Hepatocyte (in vitro differentiated cells): ENCODE results near the gene SEL1L2. TPM values are rescaled to one million over a fixed set of nuclear protein-coding genes. Genes with fewer than 3 reads are reported as not detected.

ENCODE experiments used
- DNase-seq: peaks from one replicate; pipeline ENCODE4 v3.0.0-alpha.2; 2016; ENCODE audit warnings: low spot score
- H2AFZ ChIP-seq: fragments of 200-600 bp; sonication (generic); 2 replicates; pipeline ENCODE4 v1.6.0; 2016; ENCODE audit warnings: antibody characterized with exemption, mild to moderate bottlenecking
- H3K27ac ChIP-seq: fragments of 200-600 bp; sonication (generic); 2 replicates; pipeline ENCODE4 v1.5.1; 2016; ENCODE audit warnings: mild to moderate bottlenecking
- H3K27me3 ChIP-seq: fragments of 200-600 bp; sonication (generic); 2 replicates; pipeline ENCODE4 v1.6.1; 2016
- H3K36me3 ChIP-seq: fragments of 200-600 bp; sonication (generic); replicated peaks from 2 replicates; pipeline ENCODE4 v1.5.1; 2016; ENCODE audit warnings: low read depth; ENCODE audit not compliant: insufficient read depth
- H3K4me1 ChIP-seq: fragments of 200-600 bp; sonication (generic); 2 replicates; pipeline ENCODE4 v1.5.1; 2016; ENCODE audit warnings: mild to moderate bottlenecking, moderate library complexity; ENCODE audit not compliant: insufficient read depth
- H3K4me2 ChIP-seq: fragments of 200-600 bp; sonication (generic); 2 replicates; pipeline ENCODE4 v1.6.0; 2016
- H3K4me3 ChIP-seq: fragments of 200-600 bp; sonication (generic); 2 replicates; pipeline ENCODE4 v1.5.1; 2016; ENCODE audit warnings: mild to moderate bottlenecking
- H3K79me2 ChIP-seq: fragments of 200-600 bp; sonication (generic); 2 replicates; pipeline ENCODE4 v1.6.0; 2017; ENCODE audit warnings: mild to moderate bottlenecking
- H3K9me2 ChIP-seq: fragments of 200-600 bp; sonication (generic); replicated peaks from 2 replicates; pipeline ENCODE4 v1.6.0; 2017; ENCODE audit warnings: mild to moderate bottlenecking; ENCODE audit not compliant: insufficient read depth
- H3K9me3 ChIP-seq: fragments of 200-600 bp; sonication (generic); 2 replicates; pipeline ENCODE4 v1.5.1; 2016; ENCODE audit warnings: low read depth, mild to moderate bottlenecking
- H4K20me1 ChIP-seq: fragments of 200-600 bp; sonication (generic); 2 replicates; pipeline ENCODE4 v1.6.0; 2016; ENCODE audit warnings: mild to moderate bottlenecking; ENCODE audit not compliant: insufficient read depth, poor library complexity, severe bottlenecking
- CTCF ChIP-seq: fragments of 200-600 bp; sonication (generic); IDR thresholded peaks from 2 replicates; pipeline ENCODE4 v1.5.1; 2016; ENCODE audit warnings: antibody characterized with exemption, mild to moderate bottlenecking; ENCODE audit not compliant: poor library complexity
- EZH2 ChIP-seq: fragments of 200-600 bp; sonication (generic); IDR thresholded peaks from 2 replicates; pipeline ENCODE4 v1.6.1; 2016; ENCODE audit warnings: antibody characterized with exemption, mild to moderate bottlenecking, borderline replicate concordance
- EZH2phosphoT487 ChIP-seq: fragments of 200-600 bp; sonication (generic); IDR thresholded peaks from one replicate; pipeline ENCODE4 v1.6.1; 2018; ENCODE audit warnings: antibody characterized with exemption, mild to moderate bottlenecking, low read depth, moderate library complexity; ENCODE audit not compliant: unreplicated experiment, severe bottlenecking
- WGBS: methylation state at CpG from one replicate; pipeline ENCODE4 v1.1.6; 2016; ENCODE audit warnings: low lambda C conversion rate; ENCODE audit errors: missing lambda C conversion rate; 5-methylcytosine and 5-hydroxymethylcytosine counted together
- polyA plus RNA-seq: library from polyadenylated mRNA; unstranded; fragments of >200 nt; fragmentation: Nextera tagmentation; extraction: Ambion mirVana; gene quantifications from 2 replicates; pipeline ENCODE4 v1.2.1, GENCODE V29; 2016
- total RNA-seq: library from RNA; depleted of rRNA; stranded (reverse); fragments of >200 nt; gene quantifications from 2 replicates; pipeline ENCODE4 v1.2.3, GENCODE V29; 2014

The SEL1L2 gene
- total and polyA plus RNA-seq, 2 experiments from 2014 or later = not detected

GRCh38 chr20:13873831-13874230 is 116.6 kb downstream of the SEL1L2 start:
- Histone ChIP-seq H3K9me2 (no peaks in the 10 kb centered on the region), H3K4me3 (no peak overlapping the region), H3K9me3 (no peaks in the 10 kb centered on the region), H2AFZ (no peak overlapping the region), H4K20me1 (no peaks in the 10 kb centered on the region), H3K4me1 (peaks cover 6% of the 10 kb centered on the region), H3K36me3 (no peaks in the 10 kb centered on the region), H3K79me2 (no peaks in the 10 kb centered on the region), H3K4me2 (no peak overlapping the region), H3K27me3 (no peaks in the 10 kb centered on the region), H3K27ac (no peak overlapping the region)
- TF ChIP-seq EZH2phosphoT487 (no peak), EZH2 (no peak), CTCF (no peak)
- WGBS = 53% methylated on average over 5 of the region's 5 CpGs
- no peak for DNase-seq

GRCh38 chr20:13870170-13870748 is 120.2 kb downstream of the SEL1L2 start:
- no peak overlapping the region for H3K27ac ChIP-seq
- H3K27me3 ChIP-seq = no peaks in the 10 kb centered on the region
- no peaks in the 10 kb centered on the region for H3K79me2 ChIP-seq
- peaks cover 7% of the 10 kb centered on the region for H3K4me1 ChIP-seq
- H3K9me3 ChIP-seq = no peaks in the 10 kb centered on the region
- TF ChIP-seq CTCF (no peak), EZH2phosphoT487 (no peak), EZH2 (no peak)
- H3K36me3 ChIP-seq = no peaks in the 10 kb centered on the region
- WGBS = 84% methylated on average over 4 of the region's 4 CpGs
- H4K20me1 ChIP-seq = no peaks in the 10 kb centered on the region
- DNase-seq = no peak
- H3K9me2 ChIP-seq = no peaks in the 10 kb centered on the region
- H3K4me2 ChIP-seq = no peak overlapping the region
- H2AFZ ChIP-seq = no peak overlapping the region
- H3K4me3 ChIP-seq = no peak overlapping the region

GRCh38 chr20:13868331-13868730 is 122.1 kb downstream of the SEL1L2 start:
- WGBS = 95% methylated on average over 4 of the region's 4 CpGs
- H3K9me2 ChIP-seq = no peaks in the 10 kb centered on the region
- H4K20me1 ChIP-seq = no peaks in the 10 kb centered on the region
- H3K9me3 ChIP-seq = no peaks in the 10 kb centered on the region
- DNase-seq = no peak
- H3K4me1 ChIP-seq = peaks cover 7% of the 10 kb centered on the region
- no peaks in the 10 kb centered on the region for H3K36me3 ChIP-seq
- no peak overlapping the region for H3K27ac ChIP-seq
- no peak overlapping the region for H3K4me3 ChIP-seq
- no peaks in the 10 kb centered on the region for H3K27me3 ChIP-seq
- TF ChIP-seq CTCF = no peak
- no peak for TF ChIP-seq EZH2phosphoT487
- no peak for TF ChIP-seq EZH2
- no peak overlapping the region for H3K4me2 ChIP-seq
- no peak overlapping the region for H2AFZ ChIP-seq
- H3K79me2 ChIP-seq = no peaks in the 10 kb centered on the region

GRCh38 chr20:13865791-13866351 is 124.5 kb downstream of the SEL1L2 start:
- peak; percentile 12 for DNase-seq
- H3K4me1 ChIP-seq = peaks cover 7% of the 10 kb centered on the region
- peak overlapping the region; percentile 14 for H3K4me2 ChIP-seq
- H3K27me3 ChIP-seq = no peaks in the 10 kb centered on the region
- H3K9me2 ChIP-seq = no peaks in the 10 kb centered on the region
- H4K20me1 ChIP-seq = no peaks in the 10 kb centered on the region
- no peak overlapping the region for H2AFZ ChIP-seq
- no peak overlapping the region for H3K4me3 ChIP-seq
- no peaks in the 10 kb centered on the region for H3K79me2 ChIP-seq
- H3K36me3 ChIP-seq = no peaks in the 10 kb centered on the region
- TF ChIP-seq EZH2 (no peak), CTCF (no peak), EZH2phosphoT487 (no peak)
- WGBS = 46% methylated on average over 5 of the region's 5 CpGs
- H3K27ac ChIP-seq = peak overlapping the region; percentile 49
- H3K9me3 ChIP-seq = no peaks in the 10 kb centered on the region
